ENCODE results near the gene PPP1R9B.

Gene PPP1R9B

DNA sequence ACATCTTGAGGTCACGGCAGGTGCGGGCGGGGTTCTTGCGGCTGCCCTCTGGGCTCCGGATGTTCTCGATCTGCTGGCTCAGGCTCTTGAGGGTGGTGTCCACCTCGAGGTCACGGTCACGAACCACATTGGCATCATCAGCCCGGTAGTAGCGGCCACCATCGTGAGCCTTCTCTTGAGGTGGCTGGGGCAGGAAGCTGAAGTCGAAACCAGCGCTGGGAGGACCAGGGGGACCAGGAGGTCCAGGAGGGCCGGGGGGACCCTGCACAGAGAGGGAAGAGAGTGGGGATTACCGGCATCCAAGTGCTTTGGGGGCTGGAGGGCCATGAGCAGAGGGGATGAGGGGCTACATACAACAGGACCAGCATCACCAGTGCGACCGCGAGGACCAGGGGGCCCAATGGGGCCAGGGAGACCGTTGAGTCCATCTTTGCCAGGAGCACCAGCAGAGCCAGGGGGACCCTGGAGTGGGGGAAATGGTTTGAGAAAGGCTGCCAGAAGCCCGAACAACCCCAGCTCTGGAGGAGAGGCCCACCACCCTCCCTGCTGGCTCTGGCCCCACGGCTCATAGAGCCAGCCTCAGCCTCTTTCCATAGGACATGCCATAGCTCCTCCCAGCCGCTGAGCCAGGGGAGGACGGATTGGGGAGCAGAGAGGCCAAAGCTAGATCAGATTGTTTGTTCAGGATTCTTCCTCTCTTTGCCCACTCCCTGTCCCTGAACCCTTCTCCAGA lies 36.4 kb upstream of the PPP1R9B start:
- no peaks in the 10 kb centered on the region for H3K9me3 ChIP-seq (ENCODE audit: low read length)
- H3K4me1 ChIP-seq (ENCODE audit: insufficient read depth, low read length, severe bottlenecking) = peaks cover 9% of the 10 kb centered on the region
- H3K4me3 ChIP-seq (ENCODE audit: low read depth, low read length, poor library complexity, severe bottlenecking) = no peak overlapping the region
- no peaks in the 10 kb centered on the region for H3K79me2 ChIP-seq (ENCODE audit: insufficient read depth, low read length)
- no peak overlapping the region for H2AFZ ChIP-seq (ENCODE audit: low read length)
- no peaks in the 10 kb centered on the region for H3K9me2 ChIP-seq (ENCODE audit: low read depth, low read length)
- no peak overlapping the region for H3K9ac ChIP-seq (ENCODE audit: low read length)
- H3K4me2 ChIP-seq (ENCODE audit: low read length) = no peak overlapping the region
- H3K27me3 ChIP-seq (ENCODE audit: insufficient read depth, low read length) = peaks cover 14% of the 10 kb centered on the region
- no peaks in the 10 kb centered on the region for H4K20me1 ChIP-seq (ENCODE audit: insufficient read depth, low read length)
- no peaks in the 10 kb centered on the region for H3K36me3 ChIP-seq (ENCODE audit: insufficient read depth, low read length)
- H3F3A ChIP-seq (ENCODE audit: insufficient read depth, low read length) = no peaks in the 10 kb centered on the region
- TF ChIP-seq CTCF (IDR thresholded peaks at IDR 0.05; ENCODE audit: low read length) (no peak), EZH2 (IDR thresholded peaks at IDR 0.05; ENCODE audit: borderline replicate concordance, low read length) (no peak)
- no peak overlapping the region for H3K27ac ChIP-seq (ENCODE audit: low read depth, low read length, poor library complexity, severe bottlenecking)

DNA sequence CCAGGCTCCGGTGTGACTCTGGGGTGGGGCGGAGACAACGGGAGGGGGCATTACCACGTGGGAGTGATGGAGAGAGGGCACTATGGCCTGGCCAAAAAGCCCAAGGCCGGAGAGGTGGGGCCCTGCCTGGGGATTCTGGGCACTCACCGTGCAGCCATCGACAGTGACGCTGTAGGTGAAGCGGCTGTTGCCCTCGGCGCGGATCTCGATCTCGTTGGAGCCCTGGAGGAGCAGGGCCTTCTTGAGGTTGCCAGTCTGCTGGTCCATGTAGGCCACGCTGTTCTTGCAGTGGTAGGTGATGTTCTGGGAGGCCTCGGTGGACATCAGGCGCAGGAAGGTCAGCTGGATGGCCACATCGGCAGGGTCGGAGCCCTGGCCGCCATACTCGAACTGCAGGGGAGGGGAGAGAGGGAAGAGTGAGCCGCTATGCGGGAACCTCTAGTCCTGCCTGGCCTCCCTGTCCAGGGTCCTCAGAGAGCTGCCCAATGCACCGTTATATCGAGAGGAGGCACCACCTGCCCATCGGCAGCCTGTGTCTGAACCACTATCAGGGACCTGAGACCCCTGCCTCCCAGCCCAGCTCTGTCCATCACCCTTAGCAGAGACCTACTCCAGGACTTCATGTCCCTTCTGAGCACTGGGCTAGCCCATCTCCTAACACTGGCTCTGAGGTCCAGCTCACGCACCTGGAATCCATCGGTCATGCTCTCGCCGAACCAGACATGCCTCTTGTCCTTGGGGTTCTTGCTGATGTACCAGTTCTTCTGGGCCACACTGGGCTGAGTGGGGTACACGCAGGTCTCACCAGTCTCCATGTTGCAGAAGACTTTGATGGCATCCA lies 35.4 kb upstream of the PPP1R9B start:
- TF ChIP-seq CTCF (IDR thresholded peaks at IDR 0.05; ENCODE audit: low read length) (no peak), EZH2 (IDR thresholded peaks at IDR 0.05; ENCODE audit: borderline replicate concordance, low read length) (no peak)
- Histone ChIP-seq H3K4me2 (ENCODE audit: low read length) (no peak overlapping the region), H3K9ac (ENCODE audit: low read length) (no peak overlapping the region), H3K27ac (ENCODE audit: low read depth, low read length, poor library complexity, severe bottlenecking) (no peak overlapping the region), H3K9me3 (ENCODE audit: low read length) (no peaks in the 10 kb centered on the region), H4K20me1 (ENCODE audit: insufficient read depth, low read length) (no peaks in the 10 kb centered on the region), H3F3A (ENCODE audit: insufficient read depth, low read length) (no peaks in the 10 kb centered on the region), H3K9me2 (ENCODE audit: low read depth, low read length) (no peaks in the 10 kb centered on the region), H2AFZ (ENCODE audit: low read length) (no peak overlapping the region), H3K79me2 (ENCODE audit: insufficient read depth, low read length) (no peaks in the 10 kb centered on the region), H3K4me1 (ENCODE audit: insufficient read depth, low read length, severe bottlenecking) (peaks cover 9% of the 10 kb centered on the region), H3K36me3 (ENCODE audit: insufficient read depth, low read length) (no peaks in the 10 kb centered on the region), H3K4me3 (ENCODE audit: low read depth, low read length, poor library complexity, severe bottlenecking) (no peak overlapping the region), H3K27me3 (ENCODE audit: insufficient read depth, low read length) (peaks cover 14% of the 10 kb centered on the region; the same call in 1 of the 2 replicates)

GRCh38 chr17:50184611-50185398 lies 34.3 kb upstream of the PPP1R9B start:
- no peaks in the 10 kb centered on the region for H3K79me2 ChIP-seq (ENCODE audit: insufficient read depth, low read length)
- no peak overlapping the region for H3K4me2 ChIP-seq (ENCODE audit: low read length)
- H3K9me2 ChIP-seq (ENCODE audit: low read depth, low read length) = no peaks in the 10 kb centered on the region
- no peak overlapping the region for H3K4me3 ChIP-seq (ENCODE audit: low read depth, low read length, poor library complexity, severe bottlenecking)
- no peak for TF ChIP-seq EZH2 (IDR thresholded peaks at IDR 0.05; ENCODE audit: borderline replicate concordance, low read length)
- TF ChIP-seq CTCF (IDR thresholded peaks at IDR 0.05; ENCODE audit: low read length) = no peak
- no peak overlapping the region for H3K9ac ChIP-seq (ENCODE audit: low read length)
- no peaks in the 10 kb centered on the region for H4K20me1 ChIP-seq (ENCODE audit: insufficient read depth, low read length)
- no peak overlapping the region for H3K27ac ChIP-seq (ENCODE audit: low read depth, low read length, poor library complexity, severe bottlenecking)
- no peaks in the 10 kb centered on the region for H3K36me3 ChIP-seq (ENCODE audit: insufficient read depth, low read length)
- H3K4me1 ChIP-seq (ENCODE audit: insufficient read depth, low read length, severe bottlenecking) = peaks cover 9% of the 10 kb centered on the region
- no peaks in the 10 kb centered on the region for H3F3A ChIP-seq (ENCODE audit: insufficient read depth, low read length)
- no peaks in the 10 kb centered on the region for H3K9me3 ChIP-seq (ENCODE audit: low read length)
- H2AFZ ChIP-seq (ENCODE audit: low read length) = no peak overlapping the region
- H3K27me3 ChIP-seq (ENCODE audit: insufficient read depth, low read length) = peaks cover 10% of the 10 kb centered on the region; the same call in 1 of the 2 replicates
